Vagina (tissue), 2 donors: ENCODE results near the gene IBA57.

Experiments
- POLR2A ChIP-seq, 2 donors: fragments of 450-650 bp; IDR thresholded peaks; one replicate each; pipeline ENCODE4 v1.6.1; 2017; ENCODE audit warnings: antibody characterized with exemption in 2 of 2, mild to moderate bottlenecking in 2 of 2, moderate library complexity in 2 of 2
- POLR2AphosphoS5 ChIP-seq, 2 donors: sonication (generic); formaldehyde crosslinking; IDR thresholded peaks; one replicate each; pipeline ENCODE4 v1.9.0; 2017; ENCODE audit warnings: antibody characterized with exemption in 2 of 2, mild to moderate bottlenecking in 2 of 2, low read depth in 1 of 2; ENCODE audit not compliant: insufficient read depth in 1 of 2
- TF ChIP-seq, protein P1 (sequence below), 3 experiments: fragments of 450-650 bp in 2 of 3; fragments of 200-600 bp in 1 of 3; sonication (generic) in 1 of 3; IDR thresholded peaks; one replicate each; pipeline ENCODE4 v1.5.1; 2017 to 2019; ENCODE audit warnings: antibody characterized with exemption in 3 of 3, mild to moderate bottlenecking in 2 of 3, moderate library complexity in 2 of 3

DNA sequence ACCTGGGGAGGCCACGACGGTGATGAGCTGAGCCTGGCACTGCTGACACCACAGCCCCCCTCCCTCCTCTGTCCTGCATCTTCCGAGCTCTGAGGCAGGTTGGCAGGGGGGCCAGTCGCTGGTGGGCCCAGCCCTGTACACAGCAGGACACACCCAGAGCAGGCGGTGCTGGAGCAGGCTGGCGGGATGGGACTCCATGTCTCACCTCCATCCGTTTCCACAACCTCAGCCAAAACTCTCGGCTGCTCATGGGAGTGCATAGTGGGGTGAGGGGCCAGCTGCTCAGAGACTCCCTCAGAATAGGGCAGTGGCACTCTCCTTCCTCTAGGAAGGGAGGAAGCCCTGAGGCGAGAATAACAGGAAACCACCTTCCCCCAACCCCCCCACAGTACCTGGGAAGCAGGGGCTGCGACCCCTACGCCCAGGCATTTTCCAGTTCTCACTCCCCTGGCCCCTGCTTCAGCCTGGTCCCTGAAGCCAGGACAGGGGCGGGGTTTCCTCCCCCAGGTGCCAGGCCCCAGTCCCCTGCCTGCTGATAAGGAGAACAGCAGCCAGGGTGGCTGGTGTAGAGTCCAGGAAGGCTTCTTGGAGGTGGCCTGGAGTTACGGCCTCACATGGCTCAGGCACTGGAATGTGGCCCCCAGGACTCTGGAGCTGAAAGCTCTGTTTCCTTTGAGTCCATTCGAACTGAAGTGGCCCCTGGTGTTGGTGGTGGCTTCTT lies 3.2 kb upstream of the IBA57 start:
- TF ChIP-seq, protein P1, sequence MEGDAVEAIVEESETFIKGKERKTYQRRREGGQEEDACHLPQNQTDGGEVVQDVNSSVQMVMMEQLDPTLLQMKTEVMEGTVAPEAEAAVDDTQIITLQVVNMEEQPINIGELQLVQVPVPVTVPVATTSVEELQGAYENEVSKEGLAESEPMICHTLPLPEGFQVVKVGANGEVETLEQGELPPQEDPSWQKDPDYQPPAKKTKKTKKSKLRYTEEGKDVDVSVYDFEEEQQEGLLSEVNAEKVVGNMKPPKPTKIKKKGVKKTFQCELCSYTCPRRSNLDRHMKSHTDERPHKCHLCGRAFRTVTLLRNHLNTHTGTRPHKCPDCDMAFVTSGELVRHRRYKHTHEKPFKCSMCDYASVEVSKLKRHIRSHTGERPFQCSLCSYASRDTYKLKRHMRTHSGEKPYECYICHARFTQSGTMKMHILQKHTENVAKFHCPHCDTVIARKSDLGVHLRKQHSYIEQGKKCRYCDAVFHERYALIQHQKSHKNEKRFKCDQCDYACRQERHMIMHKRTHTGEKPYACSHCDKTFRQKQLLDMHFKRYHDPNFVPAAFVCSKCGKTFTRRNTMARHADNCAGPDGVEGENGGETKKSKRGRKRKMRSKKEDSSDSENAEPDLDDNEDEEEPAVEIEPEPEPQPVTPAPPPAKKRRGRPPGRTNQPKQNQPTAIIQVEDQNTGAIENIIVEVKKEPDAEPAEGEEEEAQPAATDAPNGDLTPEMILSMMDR (IDR thresholded peaks at IDR 0.05) = no peak
- TF ChIP-seq POLR2A (IDR thresholded peaks at IDR 0.05) (no peak), POLR2AphosphoS5 (IDR thresholded peaks at IDR 0.05; ENCODE audit: insufficient read depth in 1 of 2, low read depth in 1 of 2) (peak in 1 of 2 donors; percentile 24)
